ENCODE data around the gene TENT5A. TPM values are rescaled to one million over a fixed set of nuclear protein-coding genes. Genes with fewer than 3 reads are reported as not detected.

TENT5A gene
- total RNA-seq, 1 experiment from 2014 or later = 2.5 TPM

DNA sequence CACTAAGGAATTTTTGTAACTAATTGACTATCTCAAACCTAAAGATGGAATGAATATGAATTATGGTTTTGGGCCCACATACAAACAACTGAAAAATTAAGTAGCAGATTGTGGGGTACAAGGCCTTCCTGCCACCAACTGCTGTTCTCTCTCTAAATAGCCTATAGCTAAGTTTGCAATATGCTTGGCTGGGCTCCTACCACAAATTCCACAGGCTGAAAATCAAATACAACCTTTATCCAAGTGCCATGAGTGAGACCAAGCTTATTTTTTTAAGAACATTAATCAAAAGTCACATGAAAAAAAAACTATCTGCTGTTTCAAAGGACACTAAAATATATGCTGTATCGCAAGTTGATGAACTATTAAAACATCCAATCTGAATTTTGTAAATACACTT is 52.1 kb downstream of the TENT5A start:
- Mint-ChIP-seq H3K27ac (ENCODE audit: low read depth, unreplicated experiment) (no peak overlapping the region), H3K27me3 (ENCODE audit: insufficient read depth, unreplicated experiment) (no peaks in the 10 kb centered on the region), H3K4me3 (ENCODE audit: unreplicated experiment) (no peak overlapping the region), H3K4me1 (ENCODE audit: insufficient read depth, unreplicated experiment) (peaks cover 5% of the 10 kb centered on the region), H3K36me3 (ENCODE audit: insufficient read depth, unreplicated experiment) (no peaks in the 10 kb centered on the region), H3K9me3 (ENCODE audit: unreplicated experiment) (peaks cover 5% of the 10 kb centered on the region)
- TF ChIP-seq, protein P1, sequence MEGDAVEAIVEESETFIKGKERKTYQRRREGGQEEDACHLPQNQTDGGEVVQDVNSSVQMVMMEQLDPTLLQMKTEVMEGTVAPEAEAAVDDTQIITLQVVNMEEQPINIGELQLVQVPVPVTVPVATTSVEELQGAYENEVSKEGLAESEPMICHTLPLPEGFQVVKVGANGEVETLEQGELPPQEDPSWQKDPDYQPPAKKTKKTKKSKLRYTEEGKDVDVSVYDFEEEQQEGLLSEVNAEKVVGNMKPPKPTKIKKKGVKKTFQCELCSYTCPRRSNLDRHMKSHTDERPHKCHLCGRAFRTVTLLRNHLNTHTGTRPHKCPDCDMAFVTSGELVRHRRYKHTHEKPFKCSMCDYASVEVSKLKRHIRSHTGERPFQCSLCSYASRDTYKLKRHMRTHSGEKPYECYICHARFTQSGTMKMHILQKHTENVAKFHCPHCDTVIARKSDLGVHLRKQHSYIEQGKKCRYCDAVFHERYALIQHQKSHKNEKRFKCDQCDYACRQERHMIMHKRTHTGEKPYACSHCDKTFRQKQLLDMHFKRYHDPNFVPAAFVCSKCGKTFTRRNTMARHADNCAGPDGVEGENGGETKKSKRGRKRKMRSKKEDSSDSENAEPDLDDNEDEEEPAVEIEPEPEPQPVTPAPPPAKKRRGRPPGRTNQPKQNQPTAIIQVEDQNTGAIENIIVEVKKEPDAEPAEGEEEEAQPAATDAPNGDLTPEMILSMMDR (IDR thresholded peaks at IDR 0.05; ENCODE audit: unreplicated experiment) = no peak
- intact Hi-C loops (cut with micrococcal nuclease) = no loop called here
- DNase-seq (ENCODE audit: unreplicated experiment) = no peak
- ChIA-PET CTCF (no interaction called here), POLR2A (no interaction called here)
- BruUV-seq (replicated peaks) = no TSS peak

DNA sequence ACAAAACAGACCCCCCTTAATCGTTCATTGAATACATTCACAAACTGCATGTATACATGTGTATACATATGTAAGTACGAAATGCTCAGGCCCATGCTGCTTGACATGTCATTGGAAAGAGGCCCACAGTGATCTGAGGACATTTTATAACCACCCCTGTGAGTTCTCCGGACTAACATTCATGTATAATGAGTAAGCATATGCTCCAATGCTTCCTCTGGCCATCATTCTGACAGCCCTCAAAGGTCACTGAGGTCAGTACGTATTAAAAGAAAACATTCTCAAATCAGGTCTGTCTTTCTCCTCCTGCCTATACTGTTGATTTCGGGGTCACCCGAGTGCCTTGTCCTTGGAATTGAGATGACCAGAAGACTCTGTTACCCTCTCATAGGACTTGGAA is 54.9 kb downstream of the TENT5A start:
- Mint-ChIP-seq H3K36me3 (ENCODE audit: insufficient read depth, unreplicated experiment) (no peaks in the 10 kb centered on the region), H3K27ac (ENCODE audit: low read depth, unreplicated experiment) (no peak overlapping the region), H3K9me3 (ENCODE audit: unreplicated experiment) (no peaks in the 10 kb centered on the region), H3K4me3 (ENCODE audit: unreplicated experiment) (no peak overlapping the region), H3K4me1 (ENCODE audit: insufficient read depth, unreplicated experiment) (peaks cover 5% of the 10 kb centered on the region), H3K27me3 (ENCODE audit: insufficient read depth, unreplicated experiment) (no peaks in the 10 kb centered on the region)
- TF ChIP-seq, protein P1 (IDR thresholded peaks at IDR 0.05; ENCODE audit: unreplicated experiment) = no peak
- CTCF ChIA-PET = interaction anchor here (0.9 kb wide), 1 partner anchor 17 kb away, joined by 3 read pairs; no protein-coding TSS in a partner anchor
- POLR2A ChIA-PET = interaction anchor here (0.6 kb wide), 1 partner anchor 310 kb away, joined by 3 read pairs; no protein-coding TSS in a partner anchor
- no TSS peak for BruUV-seq (replicated peaks)
- intact Hi-C loops (cut with micrococcal nuclease) = no loop called here
- no peak for DNase-seq (ENCODE audit: unreplicated experiment)

DNA sequence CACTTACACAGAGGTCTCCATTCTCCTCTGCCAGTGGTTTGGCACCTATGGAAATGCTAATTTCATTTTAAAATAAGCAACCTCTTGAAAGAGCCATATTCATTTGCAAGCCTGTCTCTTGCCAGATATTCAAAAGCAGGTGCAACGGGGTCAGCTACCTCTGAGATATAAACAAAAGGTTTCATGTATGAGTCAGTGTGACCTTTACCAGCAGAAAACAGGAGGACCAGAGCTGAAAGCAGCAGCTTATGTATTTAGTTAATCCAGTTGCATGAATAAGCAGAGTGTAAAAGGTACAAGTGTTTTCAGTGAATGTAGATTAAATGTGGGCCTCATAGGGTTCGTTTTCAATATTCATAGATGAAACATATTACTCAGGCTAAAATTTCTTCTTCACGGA is 56.0 kb downstream of the TENT5A start:
- intact Hi-C loops (cut with micrococcal nuclease) = no loop called here
- no TSS peak for BruUV-seq (replicated peaks)
- Mint-ChIP-seq H3K4me3 (ENCODE audit: unreplicated experiment) (no peak overlapping the region), H3K27ac (ENCODE audit: low read depth, unreplicated experiment) (no peak overlapping the region), H3K36me3 (ENCODE audit: insufficient read depth, unreplicated experiment) (no peaks in the 10 kb centered on the region), H3K27me3 (ENCODE audit: insufficient read depth, unreplicated experiment) (no peaks in the 10 kb centered on the region), H3K9me3 (ENCODE audit: unreplicated experiment) (no peaks in the 10 kb centered on the region), H3K4me1 (ENCODE audit: insufficient read depth, unreplicated experiment) (peaks cover 5% of the 10 kb centered on the region)
- peak; percentile 44 for DNase-seq (ENCODE audit: unreplicated experiment)
- TF ChIP-seq, protein P1 (IDR thresholded peaks at IDR 0.05; ENCODE audit: unreplicated experiment) = no peak
- POLR2A ChIA-PET = interaction anchor here (0.6 kb wide), 1 partner anchor 1820 kb away, joined by 3 read pairs; no protein-coding TSS in a partner anchor
- CTCF ChIA-PET = no interaction called here
